ENCODE results near the gene TEP1. TPM values are rescaled to one million over a fixed set of nuclear protein-coding genes. Genes with fewer than 3 reads are reported as not detected.

Gene TEP1
- total and polyA plus RNA-seq, 2 of the 13 experiments (the other 11 are each of a cell fraction or from before 2014, with no cell fraction given): 11.0 to 12.8 TPM

- 0 out of 2 replicates have a peak, but pooled peaks have one; percentile 25 for TF ChIP-seq JUNB (CRISPR knock-in tag; IDR thresholded peaks at IDR 0.05; ENCODE audit: borderline replicate concordance)
- no peak for TF ChIP-seq ZNF569 (CRISPR knock-in tag; IDR thresholded peaks at IDR 0.05; ENCODE audit: borderline replicate concordance)
- TF ChIP-seq ZNF510 (CRISPR knock-in tag; IDR thresholded peaks at IDR 0.05; ENCODE audit: low read depth): 0 out of 2 replicates have a peak, but pooled peaks have one; percentile 9
- peak; percentile 70; the same call in 1 of the 2 replicates for TF ChIP-seq ZC3H4 (CRISPR knock-in tag; IDR thresholded peaks at IDR 0.05; ENCODE audit: borderline replicate concordance)
- TF ChIP-seq ZNF136 (CRISPR knock-in tag; IDR thresholded peaks at IDR 0.05; ENCODE audit: low read depth): peak; percentile 65; the same call in 1 of the 2 replicates
- 0 out of 2 replicates have a peak, but pooled peaks have one; percentile 2 for TF ChIP-seq CBX5 (CRISPR knock-in tag; IDR thresholded peaks at IDR 0.05; ENCODE audit: borderline replicate concordance)
- no peak for TF ChIP-seq USF2 (IDR thresholded peaks at IDR 0.05; ENCODE audit: low read depth, low read length)
- TF ChIP-seq USF2 (CRISPR knock-in tag; IDR thresholded peaks at IDR 0.05; ENCODE audit: borderline replicate concordance): peak; percentile 96; the same call in 1 of the 2 replicates
- TF ChIP-seq ZBTB7A (CRISPR knock-in tag; IDR thresholded peaks at IDR 0.05): no peak
- TF ChIP-seq SP5 (CRISPR knock-in tag; IDR thresholded peaks at IDR 0.05; ENCODE audit: borderline replicate concordance, low read depth): peak; percentile 4; the same call in 1 of the 2 replicates
- TF ChIP-seq HES4 (CRISPR knock-in tag; IDR thresholded peaks at IDR 0.05; ENCODE audit: borderline replicate concordance): no peak; the same call in 1 of the 2 replicates
- TF ChIP-seq RBAK (CRISPR knock-in tag; IDR thresholded peaks at IDR 0.05): no peak
- TF ChIP-seq NCOA5 (CRISPR knock-in tag; IDR thresholded peaks at IDR 0.05): no peak
- TF ChIP-seq ZBTB14 (CRISPR knock-in tag; IDR thresholded peaks at IDR 0.05): peak; percentile 5; the same call in 1 of the 2 replicates
- TF ChIP-seq CENPT (CRISPR knock-in tag; IDR thresholded peaks at IDR 0.05; ENCODE audit: low read depth): peak; percentile 89
- TF ChIP-seq RORA (CRISPR knock-in tag; IDR thresholded peaks at IDR 0.05): no peak
- TF ChIP-seq ZSCAN21 (CRISPR knock-in tag; IDR thresholded peaks at IDR 0.05; ENCODE audit: borderline replicate concordance): peak; percentile 77; the same call in 1 of the 2 replicates
- TF ChIP-seq TMF1 (CRISPR knock-in tag; IDR thresholded peaks at IDR 0.05; ENCODE audit: low read depth): 0 out of 2 replicates have a peak, but pooled peaks have one; percentile 3
- TF ChIP-seq MTF1 (CRISPR knock-in tag; IDR thresholded peaks at IDR 0.05): no peak
- no peak for TF ChIP-seq PCBP1 (IDR thresholded peaks at IDR 0.05; ENCODE audit: borderline replicate concordance, low read depth, low read length)
- TF ChIP-seq ZNF710 (CRISPR knock-in tag; IDR thresholded peaks at IDR 0.05; ENCODE audit: borderline replicate concordance): no peak
- TF ChIP-seq TERF1 (CRISPR knock-in tag; IDR thresholded peaks at IDR 0.05): 0 out of 2 replicates have a peak, but pooled peaks have one; percentile 61
These were observed 42.3 kb upstream of the TEP1 start (continued) for GRCh38 chr14:20455355-20456300.
